Muscle layer of duodenum (tissue), 2 donors: Measurements from ENCODE around the gene PDZD7.
"Not testable (repeated sequence)": the region's sequence is repeated elsewhere in the genome, so short reads cannot be mapped to it uniquely, and the experiment has no call there.

Experiments used
- H3K27ac ChIP-seq: one replicate; pipeline ENCODE4 v1.7.0; 2013; ENCODE audit warnings: mild to moderate bottlenecking, low read length
- H3K27me3 ChIP-seq: one replicate; pipeline ENCODE4 v1.7.0; 2013; ENCODE audit warnings: low read depth, mild to moderate bottlenecking, control low read depth, low read length
- H3K36me3 ChIP-seq, 2 donors: one replicate each; pipeline ENCODE4 v1.7.0; 2013; ENCODE audit warnings: low read length in 2 of 2, control low read depth in 1 of 2, mild to moderate bottlenecking in 1 of 2; ENCODE audit not compliant: insufficient read depth in 2 of 2, control insufficient read depth in 1 of 2
- H3K4me1 ChIP-seq, 2 donors: one replicate each; pipeline ENCODE4 v1.7.0; 2013; ENCODE audit warnings: low read length in 2 of 2, mild to moderate bottlenecking in 2 of 2, control low read depth in 1 of 2, moderate library complexity in 1 of 2; ENCODE audit not compliant: insufficient read depth in 2 of 2, control insufficient read depth in 1 of 2
- H3K4me3 ChIP-seq, 2 donors: one replicate each; pipeline ENCODE4 v1.7.0; 2013; ENCODE audit warnings: low read length in 2 of 2, low read depth in 1 of 2, mild to moderate bottlenecking in 1 of 2
- H3K9me3 ChIP-seq, 2 donors: one replicate each; pipeline ENCODE4 v1.7.0; 2013; ENCODE audit warnings: low read length in 2 of 2, control low read depth in 1 of 2, mild to moderate bottlenecking in 1 of 2; ENCODE audit not compliant: control insufficient read depth in 1 of 2
- donor health status: healthy.

Gene PDZD7

GRCh38 chr10:100977436-100977835 lies 53.5 kb downstream of the PDZD7 start:
- Histone ChIP-seq H3K9me3 (no peaks in the 10 kb centered on the region), H3K36me3 (peaks cover 26 to 27% of the 10 kb centered on the region in 2 donors), H3K27ac (no peak overlapping the region), H3K27me3 (no peaks in the 10 kb centered on the region), H3K4me3 (no peak overlapping the region), H3K4me1 (no peaks in the 10 kb centered on the region)

- Histone ChIP-seq H3K36me3 (peaks cover 26 to 27% of the 10 kb centered on the region in 2 donors), H3K4me1 (no peaks in the 10 kb centered on the region)
These were observed 54.0 kb downstream of the PDZD7 start for GRCh38 chr10:100976906-100977305.

GRCh38 chr10:100975397-100975796 lies 55.5 kb downstream of the PDZD7 start:
- not testable (repeated sequence) for H3K9me3 ChIP-seq, H3K27me3 ChIP-seq, H3K27ac ChIP-seq, H3K4me3 ChIP-seq, H3K4me1 ChIP-seq
- H3K36me3 ChIP-seq: peaks cover 15 to 16% of the 10 kb centered on the region in 2 donors

More at GRCh38 chr10:100976906-100977305, 54.0 kb downstream of the PDZD7 start:
- H3K4me3 ChIP-seq: no peak overlapping the region
- no peak overlapping the region for H3K27ac ChIP-seq
- H3K27me3 ChIP-seq: no peaks in the 10 kb centered on the region
- H3K9me3 ChIP-seq: no peaks in the 10 kb centered on the region

GRCh38 chr10:100972904-100973535 lies 57.9 kb downstream of the PDZD7 start:
- Histone ChIP-seq H3K36me3 (peaks cover 0 to 4% of the 10 kb centered on the region in 2 donors), H3K27ac (no peak overlapping the region)

GRCh38 chr10:100972115-100972903 lies 58.6 kb downstream of the PDZD7 start:
- H3K4me3 ChIP-seq: no peak overlapping the region
- peaks cover 0 to 4% of the 10 kb centered on the region in 2 donors for H3K36me3 ChIP-seq
- no peak overlapping the region for H3K27ac ChIP-seq
- H3K4me1 ChIP-seq: peaks cover 0 to 8% of the 10 kb centered on the region in 2 donors
- no peaks in the 10 kb centered on the region for H3K27me3 ChIP-seq
- no peaks in the 10 kb centered on the region for H3K9me3 ChIP-seq

More at GRCh38 chr10:100972904-100973535, 57.9 kb downstream of the PDZD7 start:
- H3K4me3 ChIP-seq: no peak overlapping the region
- H3K27me3 ChIP-seq: no peaks in the 10 kb centered on the region
- H3K9me3 ChIP-seq: no peaks in the 10 kb centered on the region
- H3K4me1 ChIP-seq: peaks cover 0 to 8% of the 10 kb centered on the region in 2 donors

- Histone ChIP-seq H3K27ac (peak overlapping the region; percentile 2), H3K4me1 (peaks cover 0 to 8% of the 10 kb centered on the region in 2 donors), H3K9me3 (no peaks in the 10 kb centered on the region), H3K27me3 (no peaks in the 10 kb centered on the region), H3K4me3 (peak overlapping the region in 1 of 2 donors; percentile 24), H3K36me3 (peaks cover 0 to 3% of the 10 kb centered on the region in 2 donors)
These were observed 59.8 kb downstream of the PDZD7 start for GRCh38 chr10:100970914-100971811.

GRCh38 chr10:100970076-100970913 lies 60.6 kb downstream of the PDZD7 start:
- no peaks in the 10 kb centered on the region for H3K27me3 ChIP-seq
- H3K4me1 ChIP-seq: peaks cover 0 to 8% of the 10 kb centered on the region in 2 donors
- peaks cover 7 to 8% of the 10 kb centered on the region in 2 donors for H3K36me3 ChIP-seq
- H3K4me3 ChIP-seq: peak overlapping the region; percentile 47 to 68
- H3K27ac ChIP-seq: peak overlapping the region; percentile 64
- no peaks in the 10 kb centered on the region for H3K9me3 ChIP-seq

- peaks cover 0 to 8% of the 10 kb centered on the region in 2 donors for H3K4me1 ChIP-seq
- no peaks in the 10 kb centered on the region for H3K9me3 ChIP-seq
- H3K27ac ChIP-seq: peak within 1 kb of the TSS; percentile 64
- no peaks in the 10 kb centered on the region for H3K27me3 ChIP-seq
- peak within 1 kb of the TSS; percentile 68 to 70 for H3K4me3 ChIP-seq
- peaks cover 10 to 12% of the 10 kb centered on the region in 2 donors for H3K36me3 ChIP-seq
These were observed 61.5 kb downstream of the PDZD7 start, which contains the start of gene SEMA4G for GRCh38 chr10:100969187-100970075. Gene SEMA4G, plus strand, starts transcription at chr10:100969504. Its CDS starts 3,409 bp downstream, at chr10:100972913.

- H3K27ac ChIP-seq: no peak overlapping the region
- H3K27me3 ChIP-seq: no peaks in the 10 kb centered on the region
- peaks cover 0 to 8% of the 10 kb centered on the region in 2 donors for H3K4me1 ChIP-seq
- H3K9me3 ChIP-seq: no peaks in the 10 kb centered on the region
- peak overlapping the region; percentile 68 to 70 for H3K4me3 ChIP-seq
- peaks cover 10 to 15% of the 10 kb centered on the region in 2 donors for H3K36me3 ChIP-seq
These were observed 62.1 kb downstream of the PDZD7 start for GRCh38 chr10:100968863-100969186.
